Neural crest cell (in vitro differentiated cells): ENCODE measurements around the gene GANC. TPM values are rescaled to one million over a fixed set of nuclear protein-coding genes. Genes with fewer than 3 reads are reported as not detected.

ENCODE experiments used
- DNase-seq: peaks from one replicate; pipeline ENCODE4 v3.0.0; 2021; ENCODE audit warnings: low read depth, mixed read lengths, low spot score
- H3K27ac Mint-ChIP-seq: one replicate; pipeline ENCODE4 v1.8.0; 2021; ENCODE audit warnings: mild to moderate bottlenecking, mixed read lengths; ENCODE audit not compliant: unreplicated experiment
- H3K27me3 Mint-ChIP-seq: 2 replicates; pipeline ENCODE4 v1.8.0; 2021; ENCODE audit warnings: low read depth, mild to moderate bottlenecking, mixed read lengths
- H3K36me3 Mint-ChIP-seq: 2 replicates; pipeline ENCODE4 v1.8.0; 2021; ENCODE audit warnings: low read depth, mild to moderate bottlenecking, mixed read lengths
- H3K4me1 Mint-ChIP-seq: 2 replicates; pipeline ENCODE4 v1.8.0; 2021; ENCODE audit warnings: mixed read lengths
- H3K4me3 Mint-ChIP-seq: one replicate; pipeline ENCODE4 v1.8.0; 2021; ENCODE audit warnings: mild to moderate bottlenecking, mixed read lengths
- H3K9me3 Mint-ChIP-seq: 2 replicates; pipeline ENCODE4 v1.8.0; 2021; ENCODE audit warnings: mixed read lengths
- CTCF ChIP-seq: fragments of 200-600 bp; sonication (generic); conservative IDR thresholded peaks from 2 replicates; pipeline ENCODE4 v1.5.0; 2021; ENCODE audit warnings: antibody characterized with exemption, mild to moderate bottlenecking
- total RNA-seq: library from RNA; stranded (reverse); gene quantifications from 2 replicates; pipeline ENCODE4 v1.2.1, GENCODE V29; 2021

GANC gene
- total RNA-seq, 1 donor from 2014 or later, result 15.2 TPM

DNA sequence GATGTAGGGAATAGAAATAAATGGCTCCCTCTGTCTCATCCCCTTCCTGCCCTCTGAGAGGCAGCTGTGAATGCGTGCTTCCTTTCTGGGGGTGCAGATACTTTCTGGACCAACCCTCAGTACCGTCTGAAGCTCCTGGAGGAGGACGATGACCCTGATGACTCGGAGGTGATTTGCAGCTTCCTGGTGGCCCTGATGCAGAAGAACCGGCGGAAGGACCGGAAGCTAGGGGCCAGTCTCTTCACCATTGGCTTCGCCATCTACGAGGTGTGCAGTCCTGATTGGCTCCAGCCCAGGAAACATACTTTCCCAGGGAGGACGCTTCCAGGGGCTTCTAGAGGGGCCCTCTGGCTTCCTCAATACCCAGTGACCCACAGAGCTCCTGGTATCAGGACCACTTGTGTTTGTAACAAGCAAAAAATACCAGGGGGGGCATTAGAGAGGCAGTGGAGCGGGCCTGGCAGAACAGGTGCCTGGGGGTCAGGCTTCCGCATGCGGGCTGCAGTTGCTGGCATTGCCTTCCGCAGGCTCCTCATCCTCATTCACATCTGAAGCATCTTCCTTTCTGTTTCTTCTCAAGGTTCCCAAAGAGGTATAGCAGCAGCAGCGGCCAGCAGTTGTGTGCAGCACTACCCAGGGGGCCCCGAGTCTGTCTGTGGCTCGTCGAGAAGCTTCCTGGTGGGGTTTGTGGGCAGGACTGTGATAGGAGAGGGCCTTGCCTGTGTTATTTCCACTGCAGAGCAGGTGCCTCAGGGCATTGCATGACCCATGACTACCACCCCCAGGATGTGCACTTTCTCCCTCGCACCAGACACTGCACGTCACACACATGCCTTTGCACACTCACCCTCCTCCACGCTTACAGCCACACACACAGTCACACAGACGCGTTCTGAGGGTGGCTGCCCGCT is 128.8 kb downstream of the GANC start:
- Mint-ChIP-seq H3K27ac (peak overlapping the region; percentile 78), H3K36me3 (no peaks in the 10 kb centered on the region), H3K4me3 (no peak overlapping the region), H3K4me1 (peaks cover 14% of the 10 kb centered on the region), H3K27me3 (no peaks in the 10 kb centered on the region), H3K9me3 (no peaks in the 10 kb centered on the region)
- TF ChIP-seq CTCF, result no peak
- DNase-seq, result no peak

DNA sequence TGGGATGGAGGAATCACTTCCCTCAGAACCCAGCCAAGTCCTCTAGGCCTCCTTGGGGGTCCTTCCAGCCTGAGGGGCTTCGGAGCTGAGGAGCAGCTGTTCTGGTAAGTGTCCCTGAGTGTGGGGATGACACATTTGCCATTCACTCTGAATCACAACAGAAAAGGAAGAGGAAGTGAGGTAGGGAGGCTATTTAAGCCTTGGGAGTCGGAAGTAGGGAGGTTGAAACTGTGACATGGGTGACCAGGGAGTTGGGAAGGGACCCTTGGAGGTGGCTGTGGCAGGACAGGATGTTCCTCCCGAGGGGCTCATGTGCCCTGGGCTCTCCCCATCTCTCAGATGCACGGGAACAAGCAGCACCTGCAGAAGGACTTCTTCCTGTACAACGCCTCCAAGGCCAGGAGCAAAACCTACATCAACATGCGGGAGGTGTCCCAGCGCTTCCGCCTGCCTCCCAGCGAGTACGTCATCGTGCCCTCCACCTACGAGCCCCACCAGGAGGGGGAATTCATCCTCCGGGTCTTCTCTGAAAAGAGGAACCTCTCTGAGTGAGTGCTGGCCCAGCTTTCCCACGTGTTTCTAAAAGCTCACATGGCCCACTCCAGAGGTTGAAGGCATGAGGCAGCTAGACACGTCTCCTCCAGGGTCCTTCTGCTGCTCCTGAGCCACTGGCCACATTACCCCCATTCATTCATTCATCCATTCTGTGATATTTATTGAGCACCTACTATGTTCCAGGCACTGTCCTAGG is 129.6 kb downstream of the GANC start:
- no peak for DNase-seq

DNA sequence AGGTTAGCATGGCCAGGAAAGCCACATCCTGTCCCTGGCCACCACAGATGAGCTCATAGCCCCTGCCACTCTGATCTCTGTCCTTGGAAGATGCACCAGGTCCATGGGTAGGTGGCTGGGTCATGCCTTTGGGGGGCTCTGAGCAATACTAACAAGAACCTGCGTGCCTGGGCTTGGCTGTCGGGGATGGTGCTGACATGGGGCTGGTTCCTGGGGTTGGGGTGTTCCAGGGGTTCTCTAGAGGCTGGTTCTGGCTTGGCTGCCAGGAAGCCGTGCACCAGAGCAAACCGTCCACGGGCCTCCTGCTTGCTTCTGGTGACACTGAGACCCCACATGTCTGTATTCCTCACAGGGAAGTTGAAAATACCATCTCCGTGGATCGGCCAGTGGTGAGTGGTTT is 130.4 kb downstream of the GANC start:
- no peak for TF ChIP-seq CTCF
- Mint-ChIP-seq H3K4me1 (peaks cover 14% of the 10 kb centered on the region), H3K27me3 (no peaks in the 10 kb centered on the region), H3K27ac (no peak overlapping the region), H3K9me3 (no peaks in the 10 kb centered on the region), H3K36me3 (no peaks in the 10 kb centered on the region), H3K4me3 (no peak overlapping the region)
- DNase-seq, result no peak

More for the DNA sequence above, 129.6 kb downstream of the GANC start:
- TF ChIP-seq CTCF, result no peak
- no peaks in the 10 kb centered on the region for H3K9me3 Mint-ChIP-seq
- H3K4me3 Mint-ChIP-seq, result no peak overlapping the region
- no peaks in the 10 kb centered on the region for H3K36me3 Mint-ChIP-seq
- H3K4me1 Mint-ChIP-seq, result peaks cover 14% of the 10 kb centered on the region
- no peaks in the 10 kb centered on the region for H3K27me3 Mint-ChIP-seq
- H3K27ac Mint-ChIP-seq, result peak overlapping the region; percentile 78

DNA sequence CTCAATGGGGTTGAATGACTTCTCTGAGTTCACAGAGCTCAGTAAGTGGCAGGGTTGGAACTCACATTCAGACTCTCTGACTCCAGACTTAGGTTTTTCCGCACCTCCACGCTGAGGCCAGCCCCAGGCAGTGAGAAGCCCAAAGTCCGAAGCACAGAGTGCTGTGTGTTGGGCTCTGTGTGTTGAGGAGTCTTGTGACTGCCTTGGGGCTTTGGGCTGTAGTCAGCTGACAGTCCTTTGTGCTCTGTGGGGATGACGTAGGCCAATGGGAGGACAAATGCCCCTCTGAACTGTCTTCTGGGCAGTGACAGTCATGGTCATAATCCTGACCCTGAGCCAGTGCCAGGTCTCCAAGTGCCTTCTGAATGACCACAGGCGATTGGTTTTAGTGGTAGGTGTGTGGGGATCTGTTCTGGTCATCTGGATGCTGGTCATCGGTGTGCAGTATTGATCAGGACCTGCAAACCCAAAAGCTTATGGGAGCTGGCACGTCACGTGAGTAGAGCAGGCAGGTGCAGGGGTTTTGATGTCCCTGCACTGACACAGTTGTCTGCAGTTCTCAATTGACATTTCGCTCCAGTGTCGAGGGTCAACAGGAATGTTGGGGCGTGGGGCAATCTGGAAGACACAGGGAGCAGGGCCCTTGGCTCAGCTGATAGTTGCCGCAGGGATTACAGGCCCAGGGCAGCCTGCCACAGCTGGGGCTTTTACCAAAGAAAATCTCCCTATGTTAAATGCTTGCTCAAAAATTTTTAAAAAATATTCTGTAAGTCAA is 131.6 kb downstream of the GANC start:
- no peak for TF ChIP-seq CTCF
- DNase-seq, result peak; percentile 15
- peak overlapping the region; percentile 76 for H3K27ac Mint-ChIP-seq
- H3K4me3 Mint-ChIP-seq, result no peak overlapping the region
- no peaks in the 10 kb centered on the region for H3K36me3 Mint-ChIP-seq
- H3K27me3 Mint-ChIP-seq, result no peaks in the 10 kb centered on the region
- H3K4me1 Mint-ChIP-seq, result peaks cover 14% of the 10 kb centered on the region
- H3K9me3 Mint-ChIP-seq, result no peaks in the 10 kb centered on the region

GRCh38 chr15:42405863-42406482 is 133.0 kb downstream of the GANC start:
- H3K4me3 Mint-ChIP-seq, result no peak overlapping the region
- H3K4me1 Mint-ChIP-seq, result peaks cover 14% of the 10 kb centered on the region
- DNase-seq, result no peak
- peaks cover 3% of the 10 kb centered on the region for H3K36me3 Mint-ChIP-seq
- no peak overlapping the region for H3K27ac Mint-ChIP-seq
- no peaks in the 10 kb centered on the region for H3K27me3 Mint-ChIP-seq
- no peaks in the 10 kb centered on the region for H3K9me3 Mint-ChIP-seq
- no peak for TF ChIP-seq CTCF
